Nephron (organoid): ENCODE results near the gene KMT2B.
A peak's percentile ranks its signal among the peaks of the same experiment; 100 is the strongest.
"Not testable (repeated sequence)": the region's sequence is repeated elsewhere in the genome, so short reads cannot be mapped to it uniquely, and the experiment has no call there.

ENCODE experiments used
- H3K27ac Mint-ChIP-seq, 3 experiments: 2 replicates each; pipeline ENCODE4 v1.8.0; 2020; ENCODE audit warnings: mixed read lengths in 3 of 3, mild to moderate bottlenecking in 2 of 3, moderate library complexity in 1 of 3
- H3K27me3 Mint-ChIP-seq: 2 replicates; pipeline ENCODE4 v1.8.0; 2021; ENCODE audit warnings: low read depth, mild to moderate bottlenecking, moderate library complexity, mixed read lengths
- H3K36me3 Mint-ChIP-seq: 2 replicates; pipeline ENCODE4 v1.8.0; 2020; ENCODE audit warnings: low read depth, mixed read lengths
- H3K4me1 Mint-ChIP-seq: 2 replicates; pipeline ENCODE4 v1.8.0; 2020; ENCODE audit warnings: mixed read lengths
- H3K4me3 Mint-ChIP-seq, 3 experiments: 2 replicates each; pipeline ENCODE4 v1.8.0; 2020; ENCODE audit warnings: mild to moderate bottlenecking in 3 of 3, mixed read lengths in 3 of 3, moderate library complexity in 2 of 3
- H3K9me3 Mint-ChIP-seq: 2 replicates; pipeline ENCODE4 v1.8.0; 2020; ENCODE audit warnings: mixed read lengths
- CTCF ChIP-seq, 3 experiments: fragments of 200-600 bp; sonication (generic); IDR thresholded peaks; one replicate each; pipeline ENCODE4 v1.5.0; 2021; ENCODE audit warnings: antibody characterized with exemption in 3 of 3; ENCODE audit not compliant: unreplicated experiment in 3 of 3

KMT2B gene

GRCh38 chr19:35673121-35673804 is 44.5 kb upstream of the KMT2B start:
- peak overlapping the region; percentile 35 to 64 (median 54) for H3K4me3 Mint-ChIP-seq
- no peak for TF ChIP-seq CTCF (IDR thresholded peaks at IDR 0.05; ENCODE audit: unreplicated experiment in 3 of 3)
- no peak overlapping the region for H3K27ac Mint-ChIP-seq
- H3K9me3 Mint-ChIP-seq, result no peaks in the 10 kb centered on the region
- peaks cover 73% of the 10 kb centered on the region for H3K27me3 Mint-ChIP-seq
- H3K4me1 Mint-ChIP-seq, result no peaks in the 10 kb centered on the region
- no peaks in the 10 kb centered on the region for H3K36me3 Mint-ChIP-seq

- peak overlapping the region in 1 of 3 experiments; percentile 17 for H3K4me3 Mint-ChIP-seq
- no peaks in the 10 kb centered on the region for H3K9me3 Mint-ChIP-seq
- TF ChIP-seq CTCF (IDR thresholded peaks at IDR 0.05; ENCODE audit: unreplicated experiment in 3 of 3), result no peak
- H3K27ac Mint-ChIP-seq, result no peak overlapping the region
- no peaks in the 10 kb centered on the region for H3K4me1 Mint-ChIP-seq
- H3K36me3 Mint-ChIP-seq, result no peaks in the 10 kb centered on the region
- H3K27me3 Mint-ChIP-seq, result peaks cover 70% of the 10 kb centered on the region
Observed at GRCh38 chr19:35675589-35676140, 42.1 kb upstream of the KMT2B start.

GRCh38 chr19:35689836-35690235 is 28.0 kb upstream of the KMT2B start:
- H3K27me3 Mint-ChIP-seq, result no peaks in the 10 kb centered on the region
- H3K27ac Mint-ChIP-seq, result no peak overlapping the region
- no peak for TF ChIP-seq CTCF (IDR thresholded peaks at IDR 0.05; ENCODE audit: unreplicated experiment in 3 of 3)
- no peaks in the 10 kb centered on the region for H3K9me3 Mint-ChIP-seq
- no peaks in the 10 kb centered on the region for H3K4me1 Mint-ChIP-seq
- no peaks in the 10 kb centered on the region for H3K36me3 Mint-ChIP-seq
- no peak overlapping the region for H3K4me3 Mint-ChIP-seq

GRCh38 chr19:35691106-35691505 is 26.7 kb upstream of the KMT2B start:
- not testable (repeated sequence) for H3K9me3 Mint-ChIP-seq, H3K27ac Mint-ChIP-seq, H3K36me3 Mint-ChIP-seq, H3K4me1 Mint-ChIP-seq, H3K4me3 Mint-ChIP-seq, H3K27me3 Mint-ChIP-seq

GRCh38 chr19:35692010-35692409 is 25.8 kb upstream of the KMT2B start:
- H3K27ac Mint-ChIP-seq, result no peak overlapping the region
- H3K4me3 Mint-ChIP-seq, result no peak overlapping the region
- no peaks in the 10 kb centered on the region for H3K9me3 Mint-ChIP-seq
- H3K4me1 Mint-ChIP-seq, result no peaks in the 10 kb centered on the region
- no peaks in the 10 kb centered on the region for H3K36me3 Mint-ChIP-seq
- no peaks in the 10 kb centered on the region for H3K27me3 Mint-ChIP-seq
- no peak for TF ChIP-seq CTCF (IDR thresholded peaks at IDR 0.05; ENCODE audit: unreplicated experiment in 3 of 3)

- no peak overlapping the region for H3K27ac Mint-ChIP-seq
- no peak overlapping the region for H3K4me3 Mint-ChIP-seq
- TF ChIP-seq CTCF (IDR thresholded peaks at IDR 0.05; ENCODE audit: unreplicated experiment in 3 of 3), result no peak
- no peaks in the 10 kb centered on the region for H3K9me3 Mint-ChIP-seq
- H3K36me3 Mint-ChIP-seq, result no peaks in the 10 kb centered on the region
- H3K27me3 Mint-ChIP-seq, result no peaks in the 10 kb centered on the region
- no peaks in the 10 kb centered on the region for H3K4me1 Mint-ChIP-seq
Observed at GRCh38 chr19:35693422-35693821, 24.4 kb upstream of the KMT2B start.
